Activated naive CD4-positive, alpha-beta T cell treated with anti-CD3 and anti-CD28 coated beads, Interleukin-2, amount 10 ng/mL, durations not matched to agents 7 days and 5 days (primary cell): ENCODE data around the gene OR52H1.
A peak's percentile ranks its signal among the peaks of the same experiment; 100 is the strongest.
"Not testable (repeated sequence)": the region's sequence is repeated elsewhere in the genome, so short reads cannot be mapped to it uniquely, and the experiment has no call there.

Experiments
- CTCF ChIA-PET: fragments of 350-600 bp; sonication (Branson Sonifier 250); formaldehyde crosslinking; loops from one replicate; lab custom pipeline; 2021; ENCODE audit warnings: antibody characterized with exemption; lab: Charles Lee
- DNase-seq: peaks from one replicate; pipeline ENCODE4 v3.0.0-alpha.2; 2020
- H3K27ac Mint-ChIP-seq: one replicate; pipeline ENCODE4 v1.8.0; 2021; ENCODE audit warnings: mild to moderate bottlenecking, moderate library complexity, mixed read lengths
- H3K27me3 Mint-ChIP-seq: one replicate; pipeline ENCODE4 v1.8.0; 2021; ENCODE audit warnings: mild to moderate bottlenecking, mixed read lengths
- H3K36me3 Mint-ChIP-seq: one replicate; pipeline ENCODE4 v1.8.0; 2021; ENCODE audit warnings: mixed read lengths
- H3K4me1 Mint-ChIP-seq: one replicate; pipeline ENCODE4 v1.8.0; 2021; ENCODE audit warnings: mixed read lengths
- H3K4me3 Mint-ChIP-seq: one replicate; pipeline ENCODE4 v1.8.0; 2021; ENCODE audit warnings: mild to moderate bottlenecking, moderate library complexity, mixed read lengths
- H3K9me3 Mint-ChIP-seq: one replicate; pipeline ENCODE4 v1.8.0; 2021; ENCODE audit warnings: mixed read lengths

Gene OR52H1

DNA sequence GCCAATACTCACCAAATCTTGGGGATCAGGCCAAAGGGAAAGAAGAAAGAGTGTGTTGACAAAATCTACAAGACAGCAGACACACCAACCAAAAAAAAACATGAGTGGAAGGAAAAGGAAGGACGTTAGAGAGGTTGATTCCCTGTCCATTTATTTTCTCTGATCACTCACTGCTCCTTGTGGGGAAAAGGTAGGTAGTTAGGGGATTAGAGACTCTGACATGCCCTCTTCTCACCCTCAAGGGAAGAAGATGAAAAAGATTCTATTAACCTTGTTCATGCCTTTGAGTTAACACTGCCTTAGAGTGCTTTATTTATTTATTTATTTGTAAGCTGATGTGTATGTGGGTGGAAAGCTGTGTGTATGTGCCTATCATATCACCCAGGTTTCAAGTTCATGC is at the start of gene OR52H1:
OR52H1 (minus strand) TSS at position 101 of the 400 bp plus-strand sequence. CDS start 3,035 bp downstream, outside the sequence.
- no peaks in the 10 kb centered on the region for H3K9me3 Mint-ChIP-seq
- CTCF ChIA-PET: no interaction called here
- H3K27me3 Mint-ChIP-seq: no peaks in the 10 kb centered on the region
- H3K27ac Mint-ChIP-seq: no peak within 1 kb of the TSS
- no peak for DNase-seq
- no peaks in the 10 kb centered on the region for H3K36me3 Mint-ChIP-seq
- H3K4me3 Mint-ChIP-seq: no peak within 1 kb of the TSS
- no peaks in the 10 kb centered on the region for H3K4me1 Mint-ChIP-seq

DNA sequence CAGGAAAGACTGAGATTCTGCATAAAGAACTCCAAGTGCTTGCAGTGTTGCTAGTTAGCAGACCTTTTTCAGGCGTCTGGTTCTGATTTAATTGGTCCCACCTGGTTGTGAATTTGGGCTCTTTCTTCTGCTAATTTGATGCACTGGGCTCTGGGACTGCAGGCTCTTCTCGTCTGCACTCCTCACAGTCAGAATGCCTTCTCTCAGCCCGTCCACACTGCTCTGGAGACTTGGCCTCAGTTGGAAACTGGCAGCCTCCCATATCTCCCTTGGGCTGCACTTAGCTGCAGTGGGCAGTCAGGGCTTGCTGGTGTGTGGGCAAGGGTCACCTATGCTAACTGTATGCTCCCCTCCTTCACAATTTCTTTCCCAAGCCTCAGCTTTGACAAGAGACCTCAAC is 49.6 kb upstream of the OR52H1 start:
- no peak for DNase-seq
- H3K27ac Mint-ChIP-seq: no peak overlapping the region

DNA sequence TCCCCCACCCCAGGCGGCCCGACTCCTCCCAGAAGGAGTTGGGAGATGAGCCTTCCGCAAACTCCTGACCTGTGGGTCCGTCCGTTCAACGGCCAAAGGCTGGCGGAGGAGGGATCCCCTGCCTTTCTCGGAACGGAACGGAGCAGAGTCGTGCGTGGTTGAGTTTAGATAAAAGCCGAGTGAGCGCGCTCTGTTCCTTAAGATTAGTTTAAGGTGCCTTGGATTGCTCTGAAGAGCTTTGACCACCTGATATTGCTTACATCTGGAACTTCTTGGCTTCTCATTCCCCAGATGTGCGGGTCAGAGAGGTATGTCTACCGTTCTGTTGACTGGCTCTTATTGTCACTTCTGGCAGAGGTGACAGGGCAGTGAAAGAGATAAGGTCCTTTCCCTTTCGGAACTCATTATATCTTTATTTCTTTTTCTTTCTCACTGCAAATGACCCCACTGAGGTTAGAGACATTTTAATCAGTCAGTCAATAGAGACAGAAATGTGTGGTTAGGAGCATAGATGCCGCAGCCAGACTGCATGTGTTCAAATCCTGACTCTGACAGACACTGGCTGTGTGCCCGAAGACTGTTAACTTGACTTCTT is 48.4 kb upstream of the OR52H1 start, which contains the start of gene TRIM6:
TRIM6 (plus strand) TSS at position 31 of the 595 bp plus-strand sequence; CDS start at position 292, 261 bp downstream.
- Mint-ChIP-seq H3K27ac (no peak within 1 kb of the TSS), H3K9me3 (no peaks in the 10 kb centered on the region), H3K4me3 (peak within 1 kb of the TSS; percentile 74), H3K36me3 (no peaks in the 10 kb centered on the region), H3K4me1 (peaks cover 15% of the 10 kb centered on the region), H3K27me3 (peaks cover 12% of the 10 kb centered on the region)
- DNase-seq: peak; percentile 31
- CTCF ChIA-PET: interaction anchor here (1.0 to 2.1 kb wide), 2 partner anchors 93 to 212 kb away, joined by 4 to 5 read pairs; partner anchors contain the start of genes OR52N2 and TRIM22

More for the DNA sequence above, 49.6 kb upstream of the OR52H1 start:
- H3K4me3 Mint-ChIP-seq: no peak overlapping the region
- peaks cover 15% of the 10 kb centered on the region for H3K4me1 Mint-ChIP-seq
- no peaks in the 10 kb centered on the region for H3K9me3 Mint-ChIP-seq
- no peaks in the 10 kb centered on the region for H3K36me3 Mint-ChIP-seq
- CTCF ChIA-PET: interaction anchor here (0.9 to 2.1 kb wide), 4 partner anchors 41 to 211 kb away, joined by 3 to 6 read pairs (median 4); partner anchors contain the start of genes OR52N2, TRIM22 and TRIM5
- peaks cover 12% of the 10 kb centered on the region for H3K27me3 Mint-ChIP-seq

DNA sequence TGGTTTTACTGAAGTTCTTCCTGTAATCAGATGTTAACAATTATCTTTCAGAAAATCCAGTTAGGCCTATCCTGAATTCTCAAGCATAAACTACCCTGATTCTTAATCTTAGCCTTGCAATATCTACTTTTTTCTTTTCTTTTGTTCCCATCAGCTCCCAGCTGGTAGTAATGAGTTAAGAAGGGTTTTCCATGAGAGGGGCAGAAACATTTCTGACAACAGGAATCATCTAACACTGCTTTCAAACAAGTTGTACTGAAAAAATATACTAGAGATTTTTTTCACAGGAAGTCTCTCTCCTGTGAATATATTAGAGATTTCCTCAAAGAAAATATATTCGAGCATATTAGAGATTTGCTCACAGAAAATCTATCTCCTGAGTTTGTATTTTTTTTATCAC is 44.8 kb upstream of the OR52H1 start:
- Mint-ChIP-seq H3K27ac (no peak overlapping the region), H3K36me3 (no peaks in the 10 kb centered on the region), H3K27me3 (peaks cover 12% of the 10 kb centered on the region), H3K4me1 (peaks cover 15% of the 10 kb centered on the region), H3K4me3 (no peak overlapping the region), H3K9me3 (no peaks in the 10 kb centered on the region)
- CTCF ChIA-PET: no interaction called here
- DNase-seq: no peak

DNA sequence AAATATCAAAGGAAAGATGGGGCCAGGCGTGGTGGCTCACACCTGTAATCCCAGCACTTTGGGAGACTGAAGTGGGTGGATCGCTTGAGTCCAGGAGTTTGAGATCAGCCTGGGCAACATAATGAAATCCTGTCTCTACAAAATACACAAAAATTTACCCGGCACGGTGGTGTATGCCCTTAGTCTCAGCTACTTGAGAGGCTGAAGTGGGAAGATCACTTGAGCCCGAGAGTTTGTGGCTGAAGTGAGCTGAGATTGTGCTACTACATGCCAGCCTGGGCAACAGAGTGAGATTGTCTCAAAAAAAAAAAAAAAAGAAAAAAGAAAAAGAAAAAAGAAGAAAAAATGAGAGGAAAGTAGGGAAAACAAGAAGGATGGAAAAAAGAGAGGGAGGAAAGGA is 44.3 kb upstream of the OR52H1 start:
- Mint-ChIP-seq H3K4me3 (no peak overlapping the region), H3K36me3 (no peaks in the 10 kb centered on the region), H3K27me3 (peaks cover 12% of the 10 kb centered on the region), H3K4me1 (peaks cover 14% of the 10 kb centered on the region), H3K9me3 (no peaks in the 10 kb centered on the region), H3K27ac (no peak overlapping the region)
- CTCF ChIA-PET: no interaction called here
- DNase-seq: no peak

GRCh38 chr11:5591613-5592012 is 43.3 kb upstream of the OR52H1 start:
- H3K36me3 Mint-ChIP-seq: no peaks in the 10 kb centered on the region
- no peak for DNase-seq
- peaks cover 6% of the 10 kb centered on the region for H3K4me1 Mint-ChIP-seq
- CTCF ChIA-PET: no interaction called here
- H3K27me3 Mint-ChIP-seq: peaks cover 9% of the 10 kb centered on the region
- no peak overlapping the region for H3K4me3 Mint-ChIP-seq
- H3K9me3 Mint-ChIP-seq: no peaks in the 10 kb centered on the region
- no peak overlapping the region for H3K27ac Mint-ChIP-seq

DNA sequence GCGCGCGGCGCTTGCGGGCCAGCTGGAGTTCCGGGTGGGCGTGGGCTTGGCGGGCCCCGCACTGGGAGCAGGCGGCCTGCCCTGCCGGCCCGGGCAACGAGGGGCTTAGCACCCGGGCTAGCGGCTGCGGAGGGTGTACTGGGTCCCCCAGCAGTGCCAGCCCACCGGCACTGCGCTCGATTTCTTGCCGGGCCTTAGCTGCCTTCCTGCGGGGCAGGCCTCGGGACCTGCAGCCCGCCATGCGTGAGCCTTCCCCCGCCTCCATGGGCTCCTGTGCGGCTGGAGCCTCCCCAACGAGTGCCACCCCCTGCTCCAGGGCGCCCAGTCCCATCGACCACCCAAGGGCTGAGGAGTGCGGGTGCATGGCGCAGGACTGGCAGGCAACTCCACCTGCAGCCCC is 41.6 kb upstream of the OR52H1 start:
- H3K27ac Mint-ChIP-seq, DNase-seq, H3K36me3 Mint-ChIP-seq, H3K9me3 Mint-ChIP-seq, H3K4me1 Mint-ChIP-seq, H3K27me3 Mint-ChIP-seq, H3K4me3 Mint-ChIP-seq, CTCF ChIA-PET: not testable (repeated sequence)

- H3K27me3 Mint-ChIP-seq, H3K27ac Mint-ChIP-seq, DNase-seq, H3K4me1 Mint-ChIP-seq, H3K36me3 Mint-ChIP-seq, H3K4me3 Mint-ChIP-seq, H3K9me3 Mint-ChIP-seq, CTCF ChIA-PET: not testable (repeated sequence)
These were observed 36.1 kb upstream of the OR52H1 start for GRCh38 chr11:5584458-5584857.

DNA sequence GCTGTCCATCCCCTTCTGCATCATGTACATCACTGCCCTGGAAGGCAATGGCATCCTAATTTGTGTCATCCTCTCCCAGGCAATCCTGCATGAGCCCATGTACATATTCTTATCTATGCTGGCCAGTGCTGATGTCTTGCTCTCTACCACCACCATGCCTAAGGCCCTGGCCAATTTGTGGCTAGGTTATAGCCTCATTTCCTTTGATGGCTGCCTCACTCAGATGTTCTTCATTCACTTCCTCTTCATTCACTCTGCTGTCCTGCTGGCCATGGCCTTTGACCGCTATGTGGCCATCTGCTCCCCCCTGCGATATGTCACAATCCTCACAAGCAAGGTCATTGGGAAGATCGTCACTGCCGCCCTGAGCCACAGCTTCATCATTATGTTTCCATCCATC is 32.7 kb upstream of the OR52H1 start:
- Mint-ChIP-seq H3K9me3 (no peaks in the 10 kb centered on the region), H3K4me3 (no peak overlapping the region), H3K36me3 (no peaks in the 10 kb centered on the region), H3K27ac (no peak overlapping the region), H3K4me1 (no peaks in the 10 kb centered on the region), H3K27me3 (no peaks in the 10 kb centered on the region)
- CTCF ChIA-PET: no interaction called here
- no peak for DNase-seq

DNA sequence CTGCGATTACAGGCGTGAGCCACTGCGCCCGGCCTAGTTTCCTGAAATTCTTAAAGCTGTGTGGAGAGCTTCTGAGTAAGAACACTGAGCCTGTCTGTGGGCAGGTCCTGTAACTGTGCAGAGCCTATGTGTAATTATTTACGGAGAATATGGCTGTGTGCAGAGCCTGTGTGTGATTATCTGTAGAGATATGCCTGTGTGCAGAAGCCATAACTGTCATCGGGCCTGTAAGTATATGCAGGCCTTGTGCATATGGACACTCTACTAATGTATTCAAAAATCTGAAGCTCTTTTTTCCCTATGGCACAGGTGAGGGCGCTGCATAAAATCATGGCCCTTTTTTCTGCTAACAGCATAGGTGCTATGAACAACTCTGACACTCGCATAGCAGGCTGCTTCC is 32.2 kb upstream of the OR52H1 start, which contains the start of gene OR52B6:
OR52B6 (plus strand) TSS at position 301 of the 400 bp plus-strand sequence; CDS start at position 301, 0 bp downstream.
- Mint-ChIP-seq H3K27ac (no peak within 1 kb of the TSS), H3K4me1 (no peaks in the 10 kb centered on the region), H3K36me3 (no peaks in the 10 kb centered on the region), H3K4me3 (no peak within 1 kb of the TSS), H3K9me3 (no peaks in the 10 kb centered on the region), H3K27me3 (no peaks in the 10 kb centered on the region)
- CTCF ChIA-PET: no interaction called here
- DNase-seq: no peak

DNA sequence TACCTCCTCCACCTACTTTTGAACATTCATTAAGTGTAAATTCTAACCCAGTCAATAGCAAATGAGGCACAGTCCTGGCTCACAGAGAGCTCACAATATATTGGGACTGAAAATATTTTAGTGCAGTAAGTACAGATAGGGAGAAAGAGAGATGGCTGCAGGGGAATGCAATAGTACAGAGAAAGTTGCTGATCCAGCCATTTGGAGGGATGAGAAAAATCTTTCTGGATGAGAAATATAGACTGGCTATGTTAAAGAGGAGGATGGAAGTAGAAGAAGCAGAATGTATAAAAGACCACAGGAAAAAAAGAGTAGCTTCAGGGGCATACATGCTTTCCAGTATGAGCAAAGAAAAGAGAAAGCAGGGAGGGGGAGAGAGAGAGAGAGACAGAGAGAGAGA is 28.8 kb upstream of the OR52H1 start:
- no peaks in the 10 kb centered on the region for H3K4me1 Mint-ChIP-seq
- no peak overlapping the region for H3K4me3 Mint-ChIP-seq
- CTCF ChIA-PET: no interaction called here
- no peaks in the 10 kb centered on the region for H3K9me3 Mint-ChIP-seq
- H3K27me3 Mint-ChIP-seq: no peaks in the 10 kb centered on the region
- no peak overlapping the region for H3K27ac Mint-ChIP-seq
- no peaks in the 10 kb centered on the region for H3K36me3 Mint-ChIP-seq
- DNase-seq: no peak

GRCh38 chr11:5575152-5575551 is 26.8 kb upstream of the OR52H1 start:
- no peak for DNase-seq
- Mint-ChIP-seq H3K4me3 (no peak overlapping the region), H3K27me3 (no peaks in the 10 kb centered on the region), H3K4me1 (no peaks in the 10 kb centered on the region), H3K27ac (no peak overlapping the region), H3K36me3 (no peaks in the 10 kb centered on the region), H3K9me3 (no peaks in the 10 kb centered on the region)
- CTCF ChIA-PET: no interaction called here

DNA sequence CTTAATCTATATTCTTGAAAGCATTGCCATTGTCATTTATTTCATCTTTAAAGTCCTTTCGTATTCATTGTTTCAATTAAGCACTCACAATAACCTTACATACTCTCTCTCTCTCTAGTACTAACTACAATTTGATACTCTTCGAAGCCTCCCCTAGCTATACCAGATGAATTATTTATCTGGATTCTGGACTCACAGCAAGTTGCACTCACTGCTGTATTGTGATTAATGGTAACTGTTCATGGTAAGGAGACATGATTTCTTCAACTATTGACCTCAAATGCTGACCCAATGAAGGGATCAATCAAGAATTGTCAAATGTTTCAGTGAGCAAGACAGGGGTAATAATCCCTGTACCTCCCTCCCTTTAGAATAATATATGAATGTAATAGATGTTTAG is 26.3 kb upstream of the OR52H1 start:
- Mint-ChIP-seq H3K36me3 (no peaks in the 10 kb centered on the region), H3K4me1 (no peaks in the 10 kb centered on the region), H3K9me3 (no peaks in the 10 kb centered on the region)

GRCh38 chr11:5564259-5565019 is 16.1 kb upstream of the OR52H1 start:
- H3K4me1 Mint-ChIP-seq: peaks cover 6% of the 10 kb centered on the region
- CTCF ChIA-PET: no interaction called here
- H3K9me3 Mint-ChIP-seq: peaks cover 2% of the 10 kb centered on the region
- no peaks in the 10 kb centered on the region for H3K27me3 Mint-ChIP-seq
- peaks cover 3% of the 10 kb centered on the region for H3K36me3 Mint-ChIP-seq
- no peak for DNase-seq
- H3K4me3 Mint-ChIP-seq: no peak overlapping the region
- H3K27ac Mint-ChIP-seq: no peak overlapping the region

More for the DNA sequence above, 26.3 kb upstream of the OR52H1 start:
- CTCF ChIA-PET: no interaction called here
- Mint-ChIP-seq H3K4me3 (no peak overlapping the region), H3K27me3 (no peaks in the 10 kb centered on the region), H3K27ac (no peak overlapping the region)
- no peak for DNase-seq

DNA sequence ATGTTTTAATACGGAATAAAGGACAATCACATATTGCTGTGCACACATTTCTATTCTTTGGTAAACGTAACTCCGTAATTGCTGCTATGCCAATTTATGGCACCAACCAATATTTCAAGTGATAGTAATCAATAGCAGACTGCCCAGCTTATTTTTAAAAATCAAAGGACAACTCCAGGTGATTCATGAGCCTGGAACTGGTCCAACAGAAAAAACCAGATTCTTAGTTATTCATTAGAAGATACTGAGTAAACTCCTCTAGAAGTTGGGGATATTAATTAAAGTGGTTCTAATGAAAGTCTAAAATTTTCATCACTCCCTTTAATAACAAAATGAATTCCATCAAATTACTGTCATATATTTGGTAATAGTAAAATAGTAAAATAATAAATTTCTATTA is 9.4 kb upstream of the OR52H1 start:
- no peaks in the 10 kb centered on the region for H3K4me1 Mint-ChIP-seq
- no peaks in the 10 kb centered on the region for H3K36me3 Mint-ChIP-seq
- H3K4me3 Mint-ChIP-seq: no peak overlapping the region
- no peak overlapping the region for H3K27ac Mint-ChIP-seq
- CTCF ChIA-PET: no interaction called here
- H3K27me3 Mint-ChIP-seq: peaks cover 13% of the 10 kb centered on the region
- no peak for DNase-seq
- no peaks in the 10 kb centered on the region for H3K9me3 Mint-ChIP-seq
